Prostate gland (tissue), 2 donors: Measurements from ENCODE around the gene TRMU. TPM values are rescaled to one million over a fixed set of nuclear protein-coding genes. Genes with fewer than 3 reads are reported as not detected.

ENCODE experiments used
- DNase-seq: peaks from one replicate; pipeline ENCODE4 v3.0.0-alpha.2; 2019; ENCODE audit warnings: low spot score
- H3K27ac ChIP-seq, 2 donors: fragments of 200-600 bp; sonication (generic); 2 replicates each; pipeline ENCODE4 v1.5.1; 2017 to 2019
- H3K27me3 ChIP-seq: fragments of 200-600 bp; sonication (generic); replicated peaks from 2 replicates; pipeline ENCODE4 v1.5.1; 2019; ENCODE audit not compliant: insufficient read depth
- H3K36me3 ChIP-seq, 2 donors: fragments of 200-600 bp; sonication (generic); 1 replicate in 1 of 2; 2 replicates in 1 of 2; pipeline versions ENCODE4 v1.5.1 to v1.8.1; 2017 to 2019
- H3K4me1 ChIP-seq: fragments of 200-600 bp; sonication (generic); replicated peaks from 2 replicates; pipeline ENCODE4 v1.5.1; 2019
- H3K4me3 ChIP-seq, 2 donors: fragments of 200-600 bp; sonication (generic); 2 replicates each; pipeline ENCODE4 v1.5.1; 2017 to 2019
- H3K9me3 ChIP-seq: fragments of 200-600 bp; sonication (generic); 2 replicates; pipeline ENCODE4 v1.5.1; 2017
- POLR2A ChIP-seq: fragments of 450-650 bp; IDR thresholded peaks from one replicate; pipeline ENCODE4 v1.6.1; 2016; ENCODE audit warnings: antibody characterized with exemption, mild to moderate bottlenecking
- POLR2AphosphoS5 ChIP-seq: sonication (generic); formaldehyde crosslinking; IDR thresholded peaks from one replicate; pipeline ENCODE4 v1.6.1; 2017; ENCODE audit warnings: antibody characterized with exemption
- WGBS: methylation state at CpG from one replicate; pipeline ENCODE4 v1.1.5; 2018; 5-methylcytosine and 5-hydroxymethylcytosine counted together
- intact Hi-C: fragments of 100-400 bp; cut with DNase I; formaldehyde crosslinking; loops from one replicate; pipeline ENCODE4 v1.14.2; 2022
- total RNA-seq, 2 donors: library from RNA; depleted of rRNA; stranded (reverse); fragments of >200 nt; gene quantifications; one replicate each; pipeline ENCODE4 v1.1.0, GENCODE V29; 2016
- TF ChIP-seq, protein P1 (sequence below), 4 experiments: fragments of 200-600 bp in 2 of 4; fragments of 450-650 bp in 2 of 4; sonication (generic) in 2 of 4; IDR thresholded peaks; 1 replicate in 3 of 4; 2 replicates in 1 of 4; pipeline ENCODE4 v1.5.1; 2016 to 2019; ENCODE audit warnings: antibody characterized with exemption in 4 of 4, mild to moderate bottlenecking in 2 of 4, moderate library complexity in 2 of 4

The TRMU gene
- total RNA-seq, 2 donors from 2014 or later = 35.1 to 52.9 TPM

DNA sequence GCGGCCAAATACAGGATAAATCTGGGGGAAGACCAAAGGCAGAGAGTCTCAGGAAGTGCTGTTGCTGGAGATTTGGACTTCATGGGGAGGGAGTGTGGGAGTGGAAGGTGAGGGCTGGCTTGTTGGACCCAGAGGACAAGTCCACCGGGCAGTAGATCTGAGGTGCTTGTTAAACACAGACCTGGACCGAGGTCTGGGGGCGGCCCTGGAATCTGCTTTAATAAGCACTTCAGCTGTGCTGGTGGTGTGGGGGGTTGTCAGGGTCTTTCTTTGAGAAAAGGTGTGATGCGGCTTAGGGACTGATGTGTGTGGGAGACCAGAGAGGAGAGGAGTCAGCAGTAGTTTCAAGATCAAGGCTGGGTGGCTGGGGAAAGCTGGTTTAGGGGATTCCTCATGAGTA, 4.4 kb downstream of the TRMU start:
- no peak for TF ChIP-seq POLR2AphosphoS5
- TF ChIP-seq POLR2A = no peak
- TF ChIP-seq, protein P1, sequence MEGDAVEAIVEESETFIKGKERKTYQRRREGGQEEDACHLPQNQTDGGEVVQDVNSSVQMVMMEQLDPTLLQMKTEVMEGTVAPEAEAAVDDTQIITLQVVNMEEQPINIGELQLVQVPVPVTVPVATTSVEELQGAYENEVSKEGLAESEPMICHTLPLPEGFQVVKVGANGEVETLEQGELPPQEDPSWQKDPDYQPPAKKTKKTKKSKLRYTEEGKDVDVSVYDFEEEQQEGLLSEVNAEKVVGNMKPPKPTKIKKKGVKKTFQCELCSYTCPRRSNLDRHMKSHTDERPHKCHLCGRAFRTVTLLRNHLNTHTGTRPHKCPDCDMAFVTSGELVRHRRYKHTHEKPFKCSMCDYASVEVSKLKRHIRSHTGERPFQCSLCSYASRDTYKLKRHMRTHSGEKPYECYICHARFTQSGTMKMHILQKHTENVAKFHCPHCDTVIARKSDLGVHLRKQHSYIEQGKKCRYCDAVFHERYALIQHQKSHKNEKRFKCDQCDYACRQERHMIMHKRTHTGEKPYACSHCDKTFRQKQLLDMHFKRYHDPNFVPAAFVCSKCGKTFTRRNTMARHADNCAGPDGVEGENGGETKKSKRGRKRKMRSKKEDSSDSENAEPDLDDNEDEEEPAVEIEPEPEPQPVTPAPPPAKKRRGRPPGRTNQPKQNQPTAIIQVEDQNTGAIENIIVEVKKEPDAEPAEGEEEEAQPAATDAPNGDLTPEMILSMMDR (IDR thresholded peaks at IDR 0.05) = no peak
- Histone ChIP-seq H3K36me3 (peaks cover 7 to 14% of the 10 kb centered on the region in 2 donors), H3K4me1 (peaks cover 5% of the 10 kb centered on the region), H3K27me3 (no peaks in the 10 kb centered on the region), H3K27ac (no peak overlapping the region), H3K4me3 (no peak overlapping the region), H3K9me3 (no peaks in the 10 kb centered on the region)
- intact Hi-C loops = no loop called here
- no peak for DNase-seq
- 94% methylated on average over 5 of the region's 5 CpGs for WGBS

DNA sequence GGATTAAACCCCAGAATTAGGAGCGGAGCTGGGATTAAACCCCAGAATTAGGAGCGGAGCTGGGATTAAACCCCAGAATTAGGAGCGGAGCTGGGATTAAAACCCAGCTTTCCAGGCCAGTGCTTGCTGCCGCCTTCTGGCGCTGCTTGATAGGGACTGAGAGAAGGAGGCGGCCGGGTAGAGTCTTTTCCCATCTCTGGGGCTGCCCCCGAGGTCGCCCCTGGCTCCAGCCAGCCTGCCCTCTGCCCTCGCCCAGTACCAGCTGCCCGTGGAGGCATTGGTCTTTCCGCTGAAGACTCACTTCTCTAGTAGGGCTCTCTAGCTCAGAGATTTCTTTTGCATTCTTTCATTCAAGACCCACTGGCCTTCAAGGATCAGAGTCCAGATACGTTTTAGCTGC, 5.2 kb downstream of the TRMU start:
- no peak for DNase-seq
- WGBS = 88% methylated on average over 13 of the region's 13 CpGs
- H3K27ac ChIP-seq = no peak overlapping the region
- no peaks in the 10 kb centered on the region for H3K27me3 ChIP-seq
- TF ChIP-seq POLR2A (no peak), POLR2AphosphoS5 (no peak)
- TF ChIP-seq, protein P1 (IDR thresholded peaks at IDR 0.05) = no peak
- H3K36me3 ChIP-seq = peaks cover 7 to 14% of the 10 kb centered on the region in 2 donors
- intact Hi-C loops = no loop called here
- H3K9me3 ChIP-seq = no peaks in the 10 kb centered on the region
- no peak overlapping the region for H3K4me3 ChIP-seq
- peaks cover 5% of the 10 kb centered on the region for H3K4me1 ChIP-seq

DNA sequence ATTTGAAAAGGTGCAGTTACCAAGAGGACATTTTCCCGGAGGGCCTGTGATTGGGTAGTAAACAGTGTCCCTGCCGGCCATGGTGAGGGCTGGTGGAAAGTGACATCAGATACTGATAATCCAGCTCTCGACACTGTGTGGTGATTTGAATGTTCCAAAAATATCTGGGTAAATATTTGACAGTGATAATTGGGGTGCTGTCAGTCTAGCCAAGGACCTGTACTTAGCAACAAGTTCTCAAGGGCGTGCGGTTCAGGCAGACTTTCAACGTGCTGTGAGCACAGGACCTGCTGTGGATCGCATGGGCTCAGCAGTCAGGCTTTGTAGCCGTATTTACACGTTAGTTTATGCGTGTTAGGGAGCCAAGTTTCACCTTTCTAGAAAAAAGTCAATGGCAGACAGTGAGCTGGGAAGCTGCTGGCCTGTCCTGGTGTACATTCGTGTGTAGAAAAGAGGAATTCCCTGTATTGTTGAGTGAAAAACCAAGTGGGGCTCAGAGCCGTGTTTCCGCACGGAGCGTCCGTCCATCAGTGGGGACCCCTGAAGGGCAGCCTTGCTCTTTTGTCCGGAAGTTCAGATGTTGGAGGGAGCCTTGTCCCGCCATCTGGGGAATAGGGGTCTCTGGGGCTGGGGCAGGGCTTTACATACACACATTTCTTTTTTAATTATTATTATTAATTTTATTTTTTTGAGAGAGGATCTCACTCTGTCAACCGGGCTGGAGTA, 11.3 kb downstream of the TRMU start:
- no peaks in the 10 kb centered on the region for H3K4me1 ChIP-seq
- TF ChIP-seq POLR2A (no peak), POLR2AphosphoS5 (no peak)
- TF ChIP-seq, protein P1 (IDR thresholded peaks at IDR 0.05) = no peak
- WGBS = 86% methylated on average over 19 of the region's 19 CpGs
- no peaks in the 10 kb centered on the region for H3K9me3 ChIP-seq
- intact Hi-C loops = no loop called here
- no peak overlapping the region for H3K27ac ChIP-seq
- no peaks in the 10 kb centered on the region for H3K27me3 ChIP-seq
- no peak overlapping the region for H3K4me3 ChIP-seq
- DNase-seq = no peak
- peaks cover 8 to 9% of the 10 kb centered on the region in 2 donors for H3K36me3 ChIP-seq

DNA sequence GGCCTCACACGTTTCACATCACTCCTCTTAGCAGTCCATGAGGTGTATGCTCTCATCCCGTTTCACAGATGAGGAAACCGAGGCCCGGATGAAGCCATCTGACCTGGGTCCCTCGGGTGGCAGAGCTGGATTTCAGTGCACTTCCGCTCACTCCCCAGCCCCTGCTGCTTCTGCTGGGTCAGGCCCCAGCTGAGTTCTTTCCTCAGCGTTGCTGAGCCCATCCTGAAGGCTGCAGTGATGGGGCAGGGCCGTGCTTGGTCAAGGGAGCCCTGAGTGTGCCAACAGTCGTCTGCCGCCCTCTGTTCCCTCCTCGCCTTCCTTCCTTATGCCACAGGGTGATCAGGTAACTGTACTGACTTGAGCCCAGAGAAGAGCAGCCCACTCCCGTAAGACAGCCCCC, 12.1 kb downstream of the TRMU start:
- H3K27me3 ChIP-seq = no peaks in the 10 kb centered on the region
- H3K4me3 ChIP-seq = no peak overlapping the region
- WGBS = 88% methylated on average over 12 of the region's 12 CpGs
- TF ChIP-seq POLR2AphosphoS5 = no peak
- TF ChIP-seq POLR2A = no peak
- TF ChIP-seq, protein P1 (IDR thresholded peaks at IDR 0.05) = no peak
- no peaks in the 10 kb centered on the region for H3K4me1 ChIP-seq
- DNase-seq = no peak
- no peaks in the 10 kb centered on the region for H3K9me3 ChIP-seq
- peaks cover 8 to 15% of the 10 kb centered on the region in 2 donors for H3K36me3 ChIP-seq
- intact Hi-C loops = no loop called here
- H3K27ac ChIP-seq = no peak overlapping the region

DNA sequence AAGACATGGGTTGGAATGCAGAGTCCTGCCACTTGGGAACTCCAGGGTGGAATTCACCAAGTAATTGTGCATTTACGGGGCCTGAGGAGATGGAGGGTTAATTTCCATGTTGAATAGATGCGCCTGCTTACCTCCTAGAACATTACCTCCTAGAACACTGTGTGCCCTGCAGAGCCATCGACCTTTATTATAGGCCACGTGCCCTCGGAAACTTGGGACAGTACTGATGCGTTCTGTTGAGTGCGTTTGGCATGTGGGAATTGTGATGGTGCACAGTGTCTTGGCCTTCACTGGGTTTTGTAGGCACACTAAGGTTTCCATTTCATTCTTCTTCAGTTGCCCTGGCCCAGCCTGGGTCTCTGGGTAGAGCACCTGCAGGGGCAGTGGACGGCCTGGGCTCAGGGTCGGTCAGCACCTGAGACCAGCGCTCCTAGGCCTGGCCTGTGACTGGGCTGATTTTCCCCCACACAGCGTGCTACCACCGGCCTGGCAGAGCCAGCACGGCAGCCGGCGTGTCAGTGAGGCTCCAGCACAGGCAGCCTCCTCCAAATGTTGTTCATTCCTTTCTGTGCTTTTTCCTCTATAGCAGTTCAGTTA, 12.7 kb downstream of the TRMU start:
- no peak for DNase-seq
- Histone ChIP-seq H3K27ac (no peak overlapping the region), H3K9me3 (no peaks in the 10 kb centered on the region), H3K36me3 (peaks cover 8 to 16% of the 10 kb centered on the region in 2 donors), H3K4me1 (no peaks in the 10 kb centered on the region), H3K4me3 (no peak overlapping the region), H3K27me3 (no peaks in the 10 kb centered on the region)
- 93% methylated on average over 15 of the region's 15 CpGs for WGBS
- TF ChIP-seq POLR2A = no peak
- TF ChIP-seq, protein P1 (IDR thresholded peaks at IDR 0.05) = no peak
- TF ChIP-seq POLR2AphosphoS5 = no peak
- intact Hi-C loops = no loop called here
